CD14-positive monocyte (primary cell): Measurements from ENCODE around the gene IVD. TPM values are rescaled to one million over a fixed set of nuclear protein-coding genes. Genes with fewer than 3 reads are reported as not detected.

Source experiments
- DNase-seq, 3 donors: peaks; one replicate each; pipeline ENCODE4 v3.0.0-alpha.2; 2011 to 2022
- H2AFZ ChIP-seq: 2 replicates; pipeline ENCODE4 v1.6.0; 2012; ENCODE audit warnings: mild to moderate bottlenecking, low read depth, low read length, inconsistent platforms; ENCODE audit not compliant: insufficient read depth, poor library complexity, severe bottlenecking
- H3K27ac ChIP-seq, 2 donors: 1 replicate in 1 of 2; 2 replicates in 1 of 2; pipeline ENCODE4 v1.5.1; 2012 to 2013; ENCODE audit warnings: low read length in 2 of 2, control low read depth in 1 of 2, inconsistent platforms in 1 of 2, low read depth in 1 of 2, mild to moderate bottlenecking in 1 of 2
- H3K27me3 ChIP-seq, 2 donors: one replicate each; pipeline versions ENCODE4 v1.6.0 to v1.6.1; 2011 to 2013; ENCODE audit warnings: low read length in 2 of 2; ENCODE audit not compliant: control insufficient read depth in 2 of 2, insufficient read depth in 2 of 2
- H3K36me3 ChIP-seq, 2 donors: replicated peaks in 1 of 2; 1 replicate in 1 of 2; 2 replicates in 1 of 2; pipeline versions ENCODE4 v1.5.1 to v1.6.1; 2012 to 2013; ENCODE audit warnings: low read length in 2 of 2, control low read depth in 1 of 2, inconsistent platforms in 1 of 2, mild to moderate bottlenecking in 1 of 2; ENCODE audit not compliant: insufficient read depth in 2 of 2, control insufficient read depth in 1 of 2
- H3K4me1 ChIP-seq, 2 donors: 1 replicate in 1 of 2; 2 replicates in 1 of 2; pipeline versions ENCODE4 v1.5.1 to v1.6.1; 2012 to 2013; ENCODE audit warnings: low read length in 2 of 2, control low read depth in 1 of 2, inconsistent platforms in 1 of 2, mild to moderate bottlenecking in 1 of 2, moderate library complexity in 1 of 2; ENCODE audit not compliant: insufficient read depth in 2 of 2, control insufficient read depth in 1 of 2
- H3K4me2 ChIP-seq: replicated peaks from 2 replicates; pipeline ENCODE3; 2012; ENCODE audit warnings: low read length, moderate library complexity, mild to moderate bottlenecking; ENCODE audit not compliant: poor library complexity, severe bottlenecking; ENCODE audit errors: extremely low read depth
- H3K4me3 ChIP-seq, 3 experiments: fragments of 200-600 bp in 1 of 3; sonication (generic) in 1 of 3; replicated peaks in 1 of 3; 1 replicate in 2 of 3; 2 replicates in 1 of 3; pipeline ENCODE4 v1.5.1; 2011 to 2013; ENCODE audit warnings: low read length in 3 of 3, mild to moderate bottlenecking in 3 of 3, control low read depth in 2 of 3, low read depth in 2 of 3, inconsistent platforms in 1 of 3, moderate library complexity in 1 of 3
- H3K79me2 ChIP-seq: 2 replicates; pipeline ENCODE4 v1.6.0; 2012; ENCODE audit warnings: mild to moderate bottlenecking, control low read depth, inconsistent platforms, low read length, moderate library complexity; ENCODE audit not compliant: insufficient read depth
- H3K9ac ChIP-seq: 2 replicates; pipeline ENCODE4 v1.6.0; 2017; ENCODE audit warnings: low read length, mild to moderate bottlenecking; ENCODE audit not compliant: insufficient read depth, poor library complexity, severe bottlenecking
- H3K9me3 ChIP-seq, 2 donors: replicated peaks in 1 of 2; 1 replicate in 1 of 2; 2 replicates in 1 of 2; pipeline versions ENCODE4 v1.5.1 to v1.6.1; 2012 to 2013; ENCODE audit warnings: low read length in 2 of 2, control low read depth in 1 of 2; ENCODE audit not compliant: control insufficient read depth in 1 of 2, insufficient read depth in 1 of 2
- H4K20me1 ChIP-seq: 2 replicates; pipeline ENCODE4 v1.6.0; 2012; ENCODE audit warnings: mild to moderate bottlenecking, low read length, control low read depth, moderate library complexity; ENCODE audit not compliant: insufficient read depth
- H3K27ac Mint-ChIP-seq, 7 donors: one replicate each; pipeline ENCODE4 v1.8.0; 2020; ENCODE audit warnings: mild to moderate bottlenecking in 7 of 7, mixed read lengths in 7 of 7, moderate library complexity in 6 of 7, inconsistent platforms in 2 of 7
- H3K27me3 Mint-ChIP-seq, 3 donors: one replicate each; pipeline ENCODE4 v1.8.0; 2021 to 2022; ENCODE audit warnings: low read depth in 3 of 3, mild to moderate bottlenecking in 3 of 3, mixed read lengths in 3 of 3, moderate library complexity in 3 of 3, inconsistent platforms in 1 of 3
- H3K36me3 Mint-ChIP-seq, 2 donors: one replicate each; pipeline ENCODE4 v1.8.0; 2020; ENCODE audit warnings: mixed read lengths in 2 of 2, inconsistent platforms in 1 of 2, mild to moderate bottlenecking in 1 of 2
- H3K4me1 Mint-ChIP-seq: one replicate; pipeline ENCODE4 v1.8.0; 2020; ENCODE audit warnings: mild to moderate bottlenecking, mixed read lengths
- H3K4me3 Mint-ChIP-seq, 2 donors: one replicate each; pipeline ENCODE4 v1.8.0; 2020; ENCODE audit warnings: mild to moderate bottlenecking in 2 of 2, mixed read lengths in 2 of 2, moderate library complexity in 1 of 2
- H3K9me3 Mint-ChIP-seq, 7 donors: one replicate each; pipeline ENCODE4 v1.8.0; 2020 to 2022; ENCODE audit warnings: mixed read lengths in 7 of 7, mild to moderate bottlenecking in 6 of 7, moderate library complexity in 6 of 7, inconsistent platforms in 2 of 7
- CTCF ChIP-seq: fragments of 200-600 bp; IDR thresholded peaks from one replicate; pipeline ENCODE4 v1.8.0; 2022; ENCODE audit warnings: antibody characterized with exemption, mild to moderate bottlenecking
- WGBS: methylation state at CpG from one replicate; pipeline ENCODE4 v1.1.5; 2013; ENCODE audit warnings: missing lambda C conversion rate; ENCODE audit not compliant: insufficient coverage; 5-methylcytosine and 5-hydroxymethylcytosine counted together
- intact Hi-C, 2 donors: fragments of 100-400 bp; cut with micrococcal nuclease; formaldehyde crosslinking; loops; one replicate each; pipeline versions ENCODE4 v1.15.0 to v1.15.1; 2023
- polyA plus RNA-seq, 3 donors: library from polyadenylated mRNA; depleted of rRNA in 1 of 3; unstranded in 2 of 3; stranded (reverse) in 1 of 3; fragments of 300-500 nt in 2 of 3; fragments of >200 nt in 1 of 3; fragmentation: Illumina TruSeq in 2 of 3; gene quantifications; 1 replicate in 2 of 3; 2 replicates in 1 of 3; pipeline ENCODE4 v1.2.3, GENCODE V29; 2012 to 2021

Gene IVD
- polyA plus RNA-seq, 3 donors = 28.6 to 46.3 (median 31.3) TPM

DNA sequence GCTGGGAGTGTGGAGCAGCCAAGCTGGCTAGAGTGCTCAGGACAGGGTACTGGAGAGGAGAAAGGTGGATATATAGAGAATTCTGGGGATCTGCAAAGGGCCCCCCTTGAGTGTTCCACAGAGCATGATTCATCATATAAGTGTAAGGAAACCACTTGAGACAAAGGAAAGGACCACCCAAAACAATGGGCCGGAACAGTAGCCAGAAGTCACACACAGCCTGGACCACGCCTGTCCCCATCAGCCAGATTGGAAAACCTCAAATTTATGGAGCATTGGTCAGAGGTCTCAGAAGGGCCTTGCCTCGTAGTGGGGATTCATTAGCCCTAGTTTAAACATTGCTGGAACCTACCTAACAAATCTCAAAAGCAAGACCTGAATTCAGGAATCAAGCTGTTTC, 28.0 kb upstream of the IVD start:
- Histone ChIP-seq H3K4me1 (peaks cover 23 to 28% of the 10 kb centered on the region in 2 donors), H3K27ac (no peak overlapping the region), H3K9ac (no peak overlapping the region), H4K20me1 (no peaks in the 10 kb centered on the region), H3K79me2 (no peaks in the 10 kb centered on the region), H3K36me3 (no peaks in the 10 kb centered on the region), H3K27me3 (no peaks in the 10 kb centered on the region), H2AFZ (no peak overlapping the region), H3K9me3 (no peaks in the 10 kb centered on the region), H3K4me2 (no peak overlapping the region), H3K4me3 (no peak overlapping the region)
- no peak for DNase-seq
- Mint-ChIP-seq H3K27ac (no peak overlapping the region), H3K36me3 (no peaks in the 10 kb centered on the region), H3K4me1 (peaks cover 28% of the 10 kb centered on the region), H3K4me3 (no peak overlapping the region), H3K27me3 (peaks cover 0 to 3% (median 2%) of the 10 kb centered on the region in 3 donors), H3K9me3 (peaks cover 0 to 4% (median 3%) of the 10 kb centered on the region in 7 donors)
- WGBS = no CpG with 5 or more reads among the region's 3 CpGs
- no peak for TF ChIP-seq CTCF
- intact Hi-C loops = no loop called here

- no CpG with 5 or more reads among the region's 4 CpGs for WGBS
- H2AFZ ChIP-seq = no peak overlapping the region
- peaks cover 33% of the 10 kb centered on the region for H3K4me1 Mint-ChIP-seq
Observed at GRCh38 chr15:40379374-40379773, 26.2 kb upstream of the IVD start.

More at GRCh38 chr15:40379374-40379773, 26.2 kb upstream of the IVD start:
- no peaks in the 10 kb centered on the region for H3K27me3 ChIP-seq
- no peak overlapping the region for H3K4me3 ChIP-seq
- no peak overlapping the region for H3K9ac ChIP-seq
- no peak overlapping the region for H3K27ac ChIP-seq
- H3K4me3 Mint-ChIP-seq = no peak overlapping the region
- H3K27me3 Mint-ChIP-seq = peaks cover 0 to 3% (median 2%) of the 10 kb centered on the region in 3 donors
- H3K4me2 ChIP-seq = no peak overlapping the region
- H3K9me3 ChIP-seq = no peaks in the 10 kb centered on the region
- no peaks in the 10 kb centered on the region for H4K20me1 ChIP-seq
- intact Hi-C loops = no loop called here
- H3K9me3 Mint-ChIP-seq = peaks cover 0 to 4% (median 3%) of the 10 kb centered on the region in 7 donors
- peaks cover 31 to 38% of the 10 kb centered on the region in 2 donors for H3K4me1 ChIP-seq
- no peak for TF ChIP-seq CTCF
- peak overlapping the region in 2 of 7 donors; percentile 17 to 55 for H3K27ac Mint-ChIP-seq
- no peaks in the 10 kb centered on the region for H3K36me3 ChIP-seq
- no peaks in the 10 kb centered on the region for H3K36me3 Mint-ChIP-seq
- H3K79me2 ChIP-seq = peaks cover 17% of the 10 kb centered on the region
- no peak for DNase-seq
